Osteocyte (in vitro differentiated cells): ENCODE data around the gene GET3. TPM values are rescaled to one million over a fixed set of nuclear protein-coding genes. Genes with fewer than 3 reads are reported as not detected.
A peak's percentile ranks its signal among the peaks of the same experiment; 100 is the strongest.

ENCODE experiments used
- DNase-seq: peaks from one replicate; pipeline ENCODE4 v3.0.0; 2021; ENCODE audit warnings: mixed read lengths; ENCODE audit not compliant: unreplicated experiment; ENCODE audit errors: extremely low spot score
- H3K27ac Mint-ChIP-seq: one replicate; pipeline ENCODE4 v1.8.0; 2021; ENCODE audit warnings: mild to moderate bottlenecking, mixed read lengths; ENCODE audit not compliant: unreplicated experiment
- H3K27me3 Mint-ChIP-seq: one replicate; pipeline ENCODE4 v1.8.0; 2021; ENCODE audit warnings: mixed read lengths; ENCODE audit not compliant: unreplicated experiment
- H3K36me3 Mint-ChIP-seq: one replicate; pipeline ENCODE4 v1.8.0; 2021; ENCODE audit warnings: mixed read lengths; ENCODE audit not compliant: unreplicated experiment
- H3K4me1 Mint-ChIP-seq: one replicate; pipeline ENCODE4 v1.8.0; 2021; ENCODE audit warnings: mixed read lengths; ENCODE audit not compliant: unreplicated experiment
- H3K4me3 Mint-ChIP-seq: one replicate; pipeline ENCODE4 v1.8.0; 2021; ENCODE audit warnings: mild to moderate bottlenecking, moderate library complexity, mixed read lengths; ENCODE audit not compliant: unreplicated experiment
- H3K9me3 Mint-ChIP-seq: one replicate; pipeline ENCODE4 v1.8.0; 2021; ENCODE audit warnings: mixed read lengths; ENCODE audit not compliant: unreplicated experiment
- total RNA-seq: library from RNA; stranded (reverse); gene quantifications from 2 replicates; pipeline ENCODE4 v1.2.1, GENCODE V29; 2021
- TF ChIP-seq, protein P1 (sequence below): fragments of 200-600 bp; sonication (generic); IDR thresholded peaks from 2 replicates; pipeline ENCODE4 v1.5.0; 2021; ENCODE audit warnings: antibody characterized with exemption, mild to moderate bottlenecking, moderate library complexity

GET3 gene
- total RNA-seq, 1 donor from 2014 or later, result 72.1 TPM

DNA sequence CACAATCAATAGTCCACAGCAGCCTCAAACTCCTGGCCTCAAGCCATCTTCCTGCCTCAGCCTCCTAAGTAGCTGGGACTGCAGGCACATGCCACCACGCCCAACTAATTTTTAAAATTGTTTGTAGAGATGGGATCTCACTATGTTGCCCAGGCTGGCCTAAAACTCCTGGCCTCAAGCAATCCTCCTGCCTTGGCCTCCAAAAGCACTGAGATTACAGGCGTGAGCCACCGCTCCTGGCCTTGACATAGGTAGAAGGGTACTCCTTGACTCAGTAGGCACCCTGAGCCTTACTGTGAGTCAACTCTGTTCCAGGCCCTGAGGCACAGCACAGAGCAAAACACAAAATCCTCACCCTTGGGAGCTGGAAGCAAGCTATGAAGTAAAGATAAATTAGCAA, 21.4 kb upstream of the GET3 start:
- Mint-ChIP-seq H3K4me1 (peaks cover 10% of the 10 kb centered on the region), H3K27ac (no peak overlapping the region), H3K9me3 (no peaks in the 10 kb centered on the region), H3K36me3 (peaks cover 17% of the 10 kb centered on the region), H3K27me3 (no peaks in the 10 kb centered on the region), H3K4me3 (no peak overlapping the region)
- TF ChIP-seq, protein P1, sequence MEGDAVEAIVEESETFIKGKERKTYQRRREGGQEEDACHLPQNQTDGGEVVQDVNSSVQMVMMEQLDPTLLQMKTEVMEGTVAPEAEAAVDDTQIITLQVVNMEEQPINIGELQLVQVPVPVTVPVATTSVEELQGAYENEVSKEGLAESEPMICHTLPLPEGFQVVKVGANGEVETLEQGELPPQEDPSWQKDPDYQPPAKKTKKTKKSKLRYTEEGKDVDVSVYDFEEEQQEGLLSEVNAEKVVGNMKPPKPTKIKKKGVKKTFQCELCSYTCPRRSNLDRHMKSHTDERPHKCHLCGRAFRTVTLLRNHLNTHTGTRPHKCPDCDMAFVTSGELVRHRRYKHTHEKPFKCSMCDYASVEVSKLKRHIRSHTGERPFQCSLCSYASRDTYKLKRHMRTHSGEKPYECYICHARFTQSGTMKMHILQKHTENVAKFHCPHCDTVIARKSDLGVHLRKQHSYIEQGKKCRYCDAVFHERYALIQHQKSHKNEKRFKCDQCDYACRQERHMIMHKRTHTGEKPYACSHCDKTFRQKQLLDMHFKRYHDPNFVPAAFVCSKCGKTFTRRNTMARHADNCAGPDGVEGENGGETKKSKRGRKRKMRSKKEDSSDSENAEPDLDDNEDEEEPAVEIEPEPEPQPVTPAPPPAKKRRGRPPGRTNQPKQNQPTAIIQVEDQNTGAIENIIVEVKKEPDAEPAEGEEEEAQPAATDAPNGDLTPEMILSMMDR, result no peak
- no peak for DNase-seq

DNA sequence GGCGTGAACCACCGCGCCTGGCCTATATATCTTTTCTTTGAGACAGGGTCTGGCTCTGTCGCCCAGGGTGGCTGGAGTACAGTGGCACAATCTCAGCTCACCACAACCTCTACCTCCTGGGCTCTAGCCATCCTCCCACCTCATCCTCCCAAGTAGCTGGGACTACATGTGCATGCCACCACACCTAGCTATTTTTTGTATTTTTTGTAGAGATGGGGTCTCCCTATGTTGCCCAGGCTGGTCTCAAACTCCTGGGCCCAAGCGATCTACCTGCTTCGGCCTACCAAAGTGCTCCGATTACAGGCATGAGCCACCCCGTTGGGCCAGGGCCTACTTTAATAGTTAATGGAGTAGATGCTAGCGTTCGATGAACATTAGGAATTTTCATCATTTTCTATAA, 17.0 kb upstream of the GET3 start:
- Mint-ChIP-seq H3K36me3 (peaks cover 10% of the 10 kb centered on the region), H3K4me3 (peak overlapping the region; percentile 77), H3K4me1 (peaks cover 32% of the 10 kb centered on the region), H3K27me3 (no peaks in the 10 kb centered on the region), H3K27ac (peak overlapping the region; percentile 64), H3K9me3 (no peaks in the 10 kb centered on the region)
- TF ChIP-seq, protein P1, result no peak
- DNase-seq, result no peak

GRCh38 chr19:12720851-12721655, 16.2 kb upstream of the GET3 start:
- DNase-seq, result no peak
- Mint-ChIP-seq H3K4me1 (peaks cover 32% of the 10 kb centered on the region), H3K27ac (peak overlapping the region; percentile 98), H3K4me3 (peak overlapping the region; percentile 94), H3K9me3 (no peaks in the 10 kb centered on the region), H3K36me3 (peaks cover 10% of the 10 kb centered on the region), H3K27me3 (no peaks in the 10 kb centered on the region)
- TF ChIP-seq, protein P1, result no peak

DNA sequence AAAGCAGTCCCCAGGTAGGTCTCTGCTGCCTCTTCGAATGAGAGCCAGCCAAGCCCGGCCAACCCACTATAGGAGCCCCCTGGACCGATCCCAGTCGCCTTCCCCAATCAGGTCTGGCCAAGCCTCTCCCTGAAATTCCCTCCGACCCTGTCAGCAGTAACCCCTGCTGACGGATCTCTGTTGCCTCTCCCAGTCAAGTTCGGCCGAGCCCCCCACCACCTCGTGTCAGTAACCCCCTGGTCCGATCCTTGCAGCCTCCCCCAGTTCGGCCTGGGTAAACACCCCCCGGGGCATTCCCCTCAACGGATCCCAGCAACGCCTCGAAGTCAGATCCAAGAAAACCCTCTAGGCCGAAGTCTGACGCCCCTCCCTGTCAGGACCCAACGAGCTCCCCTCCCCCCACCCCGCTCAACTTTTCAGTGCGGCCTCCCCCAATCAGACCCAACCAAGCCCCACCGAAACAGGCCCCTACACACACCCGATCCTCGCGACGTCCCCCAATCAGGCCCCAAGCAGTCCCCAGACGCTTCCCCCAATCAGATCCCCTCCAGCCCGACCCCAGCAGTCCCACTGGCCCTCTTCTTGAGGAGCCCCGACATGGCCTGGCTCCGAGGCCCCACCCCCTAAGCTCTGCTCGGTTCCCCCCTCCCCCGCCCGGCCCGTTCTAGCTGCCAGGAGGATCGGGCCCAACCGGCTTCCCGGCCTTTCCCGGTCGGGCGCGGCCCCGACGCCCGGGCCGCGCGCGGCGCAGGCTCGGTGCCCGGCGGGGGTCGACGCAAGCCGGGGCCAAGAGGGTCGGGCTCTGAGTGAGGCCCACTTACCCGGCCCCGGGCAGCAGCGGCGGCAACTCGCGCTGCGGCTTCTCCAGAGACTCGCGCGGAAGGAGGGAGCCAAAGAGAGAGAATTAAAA, 15.4 kb upstream of the GET3 start:
- Mint-ChIP-seq H3K27ac (peak overlapping the region; percentile 98), H3K4me3 (peak overlapping the region; percentile 94), H3K36me3 (peaks cover 8% of the 10 kb centered on the region), H3K9me3 (no peaks in the 10 kb centered on the region), H3K4me1 (peaks cover 32% of the 10 kb centered on the region), H3K27me3 (no peaks in the 10 kb centered on the region)
- TF ChIP-seq, protein P1, result no peak
- no peak for DNase-seq
